ENCODE measurements around the gene RNF123.

- TF ChIP-seq MAX (IDR thresholded peaks at IDR 0.05) (no peak), NFIC (IDR thresholded peaks at IDR 0.05) (no peak), TAF1 (IDR thresholded peaks at IDR 0.05; ENCODE audit: low read depth) (no peak), RAD21 (IDR thresholded peaks at IDR 0.05; ENCODE audit: low read depth) (no peak), USF1 (IDR thresholded peaks at IDR 0.05) (no peak), FOXM1 (IDR thresholded peaks at IDR 0.05; ENCODE audit: borderline replicate concordance, low read depth) (no peak), CEBPB (IDR thresholded peaks at IDR 0.05) (no peak), EP300 (IDR thresholded peaks at IDR 0.05; ENCODE audit: borderline replicate concordance) (no peak)
- TF ChIP-seq, protein P1, sequence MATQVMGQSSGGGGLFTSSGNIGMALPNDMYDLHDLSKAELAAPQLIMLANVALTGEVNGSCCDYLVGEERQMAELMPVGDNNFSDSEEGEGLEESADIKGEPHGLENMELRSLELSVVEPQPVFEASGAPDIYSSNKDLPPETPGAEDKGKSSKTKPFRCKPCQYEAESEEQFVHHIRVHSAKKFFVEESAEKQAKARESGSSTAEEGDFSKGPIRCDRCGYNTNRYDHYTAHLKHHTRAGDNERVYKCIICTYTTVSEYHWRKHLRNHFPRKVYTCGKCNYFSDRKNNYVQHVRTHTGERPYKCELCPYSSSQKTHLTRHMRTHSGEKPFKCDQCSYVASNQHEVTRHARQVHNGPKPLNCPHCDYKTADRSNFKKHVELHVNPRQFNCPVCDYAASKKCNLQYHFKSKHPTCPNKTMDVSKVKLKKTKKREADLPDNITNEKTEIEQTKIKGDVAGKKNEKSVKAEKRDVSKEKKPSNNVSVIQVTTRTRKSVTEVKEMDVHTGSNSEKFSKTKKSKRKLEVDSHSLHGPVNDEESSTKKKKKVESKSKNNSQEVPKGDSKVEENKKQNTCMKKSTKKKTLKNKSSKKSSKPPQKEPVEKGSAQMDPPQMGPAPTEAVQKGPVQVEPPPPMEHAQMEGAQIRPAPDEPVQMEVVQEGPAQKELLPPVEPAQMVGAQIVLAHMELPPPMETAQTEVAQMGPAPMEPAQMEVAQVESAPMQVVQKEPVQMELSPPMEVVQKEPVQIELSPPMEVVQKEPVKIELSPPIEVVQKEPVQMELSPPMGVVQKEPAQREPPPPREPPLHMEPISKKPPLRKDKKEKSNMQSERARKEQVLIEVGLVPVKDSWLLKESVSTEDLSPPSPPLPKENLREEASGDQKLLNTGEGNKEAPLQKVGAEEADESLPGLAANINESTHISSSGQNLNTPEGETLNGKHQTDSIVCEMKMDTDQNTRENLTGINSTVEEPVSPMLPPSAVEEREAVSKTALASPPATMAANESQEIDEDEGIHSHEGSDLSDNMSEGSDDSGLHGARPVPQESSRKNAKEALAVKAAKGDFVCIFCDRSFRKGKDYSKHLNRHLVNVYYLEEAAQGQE (IDR thresholded peaks at IDR 0.05; ENCODE audit: low read depth): no peak
These were observed 32.0 kb upstream of the RNF123 start for GRCh38 chr3:49657208-49657915.

Measured in Ishikawa (cell line).